HS-5 (cell line): ENCODE data around the gene RNU5B-1.
"Not testable (repeated sequence)": the region's sequence is repeated elsewhere in the genome, so short reads cannot be mapped to it uniquely, and the experiment has no call there.

Experiments
- DNase-seq: peaks from one replicate; pipeline ENCODE4 v3.0.0-alpha.2; 2012; ENCODE audit warnings: low read depth

The RNU5B-1 gene

GRCh38 chr15:65343374-65343981 is 39.0 kb downstream of the RNU5B-1 start:
- no peak for DNase-seq

DNA sequence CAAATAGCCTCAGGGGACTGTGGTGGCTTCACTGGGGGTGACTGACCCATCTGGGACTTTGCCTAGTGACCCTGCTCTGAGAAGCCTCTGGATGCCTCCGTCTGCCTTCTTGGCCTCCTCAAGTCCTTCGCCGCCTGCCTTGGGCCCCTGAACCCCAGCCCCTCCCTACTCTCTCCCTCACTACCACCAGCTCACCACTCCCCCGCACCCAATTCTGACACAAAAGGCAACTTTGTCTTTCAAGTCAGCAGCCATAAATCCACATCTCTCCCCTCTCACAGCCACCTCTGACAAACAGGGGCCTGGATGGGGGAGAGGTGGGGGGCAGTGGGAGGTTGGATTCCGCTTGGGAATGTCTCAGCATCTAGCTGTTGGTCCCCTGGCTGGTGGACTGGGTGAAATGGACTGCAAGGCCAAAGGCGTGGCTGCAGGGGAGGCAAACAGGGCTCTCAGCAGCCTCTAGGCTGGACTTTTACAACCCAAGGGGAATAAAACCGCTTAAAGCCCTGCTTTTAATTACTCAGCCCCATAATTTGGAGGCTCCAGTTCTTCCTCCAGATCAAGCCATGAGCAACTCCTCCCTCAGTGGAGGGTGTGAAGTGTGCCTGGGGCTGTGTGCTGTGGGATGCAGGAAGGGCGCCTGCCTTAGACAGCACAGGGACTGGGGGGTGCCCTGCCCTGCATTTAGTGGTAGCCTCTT is 39.9 kb downstream of the RNU5B-1 start:
- no peak for DNase-seq

DNA sequence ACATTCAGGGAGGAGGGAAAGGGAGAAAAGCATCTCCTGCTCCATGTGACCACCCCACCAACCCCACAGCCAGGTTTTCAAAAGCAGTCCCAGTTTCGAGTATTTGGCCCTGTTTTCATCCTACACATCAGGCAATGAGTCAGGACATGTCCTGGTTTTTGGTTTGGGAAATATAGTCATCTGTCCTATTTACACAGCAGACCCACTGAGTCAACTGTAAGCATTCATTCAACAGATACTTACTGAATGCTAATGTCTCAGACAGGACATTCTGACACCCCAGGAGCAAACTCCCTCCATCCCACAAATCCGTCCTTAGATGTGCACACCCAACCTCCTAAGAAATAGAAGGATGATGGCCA is 40.4 kb downstream of the RNU5B-1 start:
- no peak for DNase-seq

- DNase-seq, result no peak
Observed at GRCh38 chr15:65346856-65347598, 42.5 kb downstream of the RNU5B-1 start.

- not testable (repeated sequence) for DNase-seq
Observed at GRCh38 chr15:65347756-65348155, 43.3 kb downstream of the RNU5B-1 start.

GRCh38 chr15:65349338-65349737 is 44.9 kb downstream of the RNU5B-1 start:
- DNase-seq, result no peak

DNA sequence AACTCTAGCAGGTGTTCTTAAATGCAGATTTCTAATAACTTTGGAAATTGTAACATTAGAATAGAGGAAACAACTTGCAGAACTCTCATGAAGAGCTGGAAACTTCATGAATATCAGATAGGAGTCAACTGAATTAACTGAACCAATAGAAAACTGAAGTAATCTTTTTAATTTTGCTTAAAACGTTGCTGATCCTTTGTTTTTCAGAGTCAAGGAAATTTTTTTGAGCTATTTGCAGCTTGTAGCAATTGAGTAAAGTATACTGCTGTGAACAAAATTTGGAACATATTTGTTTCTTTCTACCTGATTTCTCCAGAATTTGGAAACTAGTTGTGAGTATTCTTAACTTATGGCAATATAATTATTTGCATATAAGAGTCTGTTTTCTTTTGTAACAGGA is 47.5 kb downstream of the RNU5B-1 start:
- DNase-seq, result not testable (repeated sequence)
